Effector CD4-positive, alpha-beta T cell (primary cell): ENCODE measurements around the gene NUTF2.
"Not testable (repeated sequence)": the region's sequence is repeated elsewhere in the genome, so short reads cannot be mapped to it uniquely, and the experiment has no call there.

Experiments
- DNase-seq: peaks from one replicate; pipeline ENCODE4 v3.0.0-alpha.2; 2020

Gene NUTF2

GRCh38 chr16:67886387-67886786, 39.7 kb downstream of the NUTF2 start:
- no peak for DNase-seq

GRCh38 chr16:67888331-67888730, 41.6 kb downstream of the NUTF2 start:
- no peak for DNase-seq

- DNase-seq: no peak
These were observed 45.6 kb downstream of the NUTF2 start for GRCh38 chr16:67892375-67892774.

- DNase-seq: peak; percentile 93
These were observed 46.4 kb downstream of the NUTF2 start, which contains the start of gene PSKH1 for GRCh38 chr16:67892899-67893742. Gene PSKH1, plus strand, starts transcription at chr16:67893254. Its CDS starts 15,496 bp downstream, at chr16:67908750.

- no peak for DNase-seq
These were observed 47.1 kb downstream of the NUTF2 start for GRCh38 chr16:67893743-67894399.

- no peak for DNase-seq
These were observed 50.5 kb downstream of the NUTF2 start for GRCh38 chr16:67897231-67897630.

- no peak for DNase-seq
These were observed 55.0 kb downstream of the NUTF2 start for GRCh38 chr16:67901734-67902133.

- DNase-seq: no peak
These were observed 56.1 kb downstream of the NUTF2 start for GRCh38 chr16:67902831-67903230.

- DNase-seq: no peak
These were observed 60.9 kb downstream of the NUTF2 start for GRCh38 chr16:67907397-67908180.

- DNase-seq: no peak
These were observed 62.5 kb downstream of the NUTF2 start for GRCh38 chr16:67909056-67909742.

GRCh38 chr16:67910158-67910557, 63.4 kb downstream of the NUTF2 start:
- no peak for DNase-seq

GRCh38 chr16:67914758-67915495, 68.2 kb downstream of the NUTF2 start:
- DNase-seq: no peak

GRCh38 chr16:67915496-67915769, 68.7 kb downstream of the NUTF2 start:
- not testable (repeated sequence) for DNase-seq

GRCh38 chr16:67915831-67916723, 69.3 kb downstream of the NUTF2 start:
- no peak for DNase-seq

- no peak for DNase-seq
These were observed 70.6 kb downstream of the NUTF2 start for GRCh38 chr16:67917140-67917851.

- DNase-seq: no peak
These were observed 71.1 kb downstream of the NUTF2 start for GRCh38 chr16:67917852-67918236.

GRCh38 chr16:67919622-67920221, 73.0 kb downstream of the NUTF2 start:
- DNase-seq: no peak
